Activated T-cell treated with anti-CD3 and anti-CD28 coated beads, Interleukin-2, amount 50 U/mL, for 4 hours (primary cell): ENCODE data around the gene RBAK. TPM values are rescaled to one million over a fixed set of nuclear protein-coding genes. Genes with fewer than 3 reads are reported as not detected.

Experiments used
- total RNA-seq, 3 donors: library from RNA; stranded (reverse); gene quantifications; one replicate each; pipeline ENCODE4 v1.2.1, GENCODE V29; 2021

RBAK gene
- total RNA-seq, 3 donors from 2014 or later = 8.7 to 8.9 (median 8.9) TPM

Other genes starting within 250 kb of the RBAK start
- under 1 TPM in 1 of 3 donors, not detected in 2; 0.05 TPM for gene PAPOLB, start 183.8 kb upstream of the RBAK start, total RNA-seq
- under 1 TPM; 0.08 to 0.32 (median 0.23) TPM for gene RADIL, start 162.1 kb upstream of the RBAK start, total RNA-seq
- gene MMD2, start 86.7 kb upstream of the RBAK start, total RNA-seq = not detected
- 10 to 100 TPM; 38.0 to 44.9 (median 39.1) TPM for gene WIPI2, start 144.4 kb downstream of the RBAK start, total RNA-seq
- gene SLC29A4, start 237.1 kb downstream of the RBAK start, total RNA-seq = under 1 TPM; 0.18 to 0.34 (median 0.24) TPM